Measurements from ENCODE around the gene GPR161. TPM values are rescaled to one million over a fixed set of nuclear protein-coding genes. Genes with fewer than 3 reads are reported as not detected.

The GPR161 gene
- polyA plus RNA-seq, 1 donor (not counting 4 experiments of a cell fraction or from before 2014, with no cell fraction given) = 7.8 TPM

DNA sequence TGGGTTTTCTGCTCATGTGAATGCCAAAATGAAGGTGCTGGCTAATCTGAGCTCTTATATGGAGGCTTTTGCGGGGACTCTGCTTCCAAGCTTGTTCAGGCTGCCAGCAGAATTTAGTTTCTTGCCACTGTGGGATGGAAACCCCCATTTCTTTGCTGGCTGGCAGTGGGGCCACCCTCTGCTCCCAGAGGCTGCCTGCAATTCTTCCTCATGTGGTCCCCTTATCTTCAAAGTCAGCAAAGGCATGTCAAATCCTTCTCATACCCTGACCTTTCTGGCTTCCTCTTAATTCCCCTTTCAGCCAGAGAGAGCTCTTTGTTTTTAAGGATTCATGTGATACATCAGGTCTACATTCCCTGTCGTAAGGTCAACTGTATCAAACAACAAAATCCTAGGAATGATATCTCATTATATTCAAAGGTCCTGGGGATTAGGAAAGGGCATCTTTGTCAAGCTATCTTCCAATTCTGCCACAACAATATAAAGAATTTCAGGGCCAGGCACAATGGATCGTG is 5.2 kb upstream of the GPR161 start:
- FAIRE-seq (no peak), DNase-seq (ENCODE audit: low read depth, low spot score) (no peak)
- TF ChIP-seq, protein P1, sequence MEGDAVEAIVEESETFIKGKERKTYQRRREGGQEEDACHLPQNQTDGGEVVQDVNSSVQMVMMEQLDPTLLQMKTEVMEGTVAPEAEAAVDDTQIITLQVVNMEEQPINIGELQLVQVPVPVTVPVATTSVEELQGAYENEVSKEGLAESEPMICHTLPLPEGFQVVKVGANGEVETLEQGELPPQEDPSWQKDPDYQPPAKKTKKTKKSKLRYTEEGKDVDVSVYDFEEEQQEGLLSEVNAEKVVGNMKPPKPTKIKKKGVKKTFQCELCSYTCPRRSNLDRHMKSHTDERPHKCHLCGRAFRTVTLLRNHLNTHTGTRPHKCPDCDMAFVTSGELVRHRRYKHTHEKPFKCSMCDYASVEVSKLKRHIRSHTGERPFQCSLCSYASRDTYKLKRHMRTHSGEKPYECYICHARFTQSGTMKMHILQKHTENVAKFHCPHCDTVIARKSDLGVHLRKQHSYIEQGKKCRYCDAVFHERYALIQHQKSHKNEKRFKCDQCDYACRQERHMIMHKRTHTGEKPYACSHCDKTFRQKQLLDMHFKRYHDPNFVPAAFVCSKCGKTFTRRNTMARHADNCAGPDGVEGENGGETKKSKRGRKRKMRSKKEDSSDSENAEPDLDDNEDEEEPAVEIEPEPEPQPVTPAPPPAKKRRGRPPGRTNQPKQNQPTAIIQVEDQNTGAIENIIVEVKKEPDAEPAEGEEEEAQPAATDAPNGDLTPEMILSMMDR (optimal IDR thresholded peaks at IDR 0.05 in 1 of 3, IDR thresholded peaks at IDR 0.05 in 1 of 3, conservative IDR thresholded peaks at IDR 0.05 in 1 of 3; ENCODE audit: extremely low read depth in 1 of 3, insufficient read depth in 2 of 3, low read length in 3 of 3) = no peak
- TF ChIP-seq EZH2 (IDR thresholded peaks at IDR 0.05; ENCODE audit: low read length) = no peak
- H3K36me3 ChIP-seq (ENCODE audit: control insufficient read depth in 2 of 2, extremely low read depth in 1 of 2, insufficient read depth in 2 of 2, low read length in 2 of 2) = no peaks in the 10 kb centered on the region
- H3K4me3 ChIP-seq (ENCODE audit: control insufficient read depth in 2 of 3, extremely low read depth in 1 of 3, insufficient read depth in 2 of 3, low read depth in 1 of 3, low read length in 3 of 3) = no peak overlapping the region
- no peaks in the 10 kb centered on the region for H3K79me2 ChIP-seq (ENCODE audit: control insufficient read depth, insufficient read depth, low read length)
- H3K4me2 ChIP-seq (ENCODE audit: control insufficient read depth, extremely low read depth, insufficient read depth, low read depth, low read length) = no peak overlapping the region
- no peak overlapping the region for H3K27ac ChIP-seq (ENCODE audit: control insufficient read depth, insufficient read depth, low read length)
- H3K9me3 ChIP-seq (ENCODE audit: control insufficient read depth, low read depth, low read length) = no peaks in the 10 kb centered on the region
- dilution Hi-C loops (cut with MboI; ENCODE audit: extremely low pct_ligation_motif_present, low sequenced_read_pairs) = no loop called here
- no peaks in the 10 kb centered on the region for H3K9me1 ChIP-seq (ENCODE audit: control insufficient read depth, extremely low read depth, insufficient read depth, low read length)
- H4K20me1 ChIP-seq (ENCODE audit: control insufficient read depth, extremely low read depth, insufficient read depth, low read length) = no peaks in the 10 kb centered on the region
- H3K4me1 ChIP-seq (ENCODE audit: control insufficient read depth, extremely low read depth, insufficient read depth, low read length) = peaks cover 7% of the 10 kb centered on the region
- no peak overlapping the region for H2AFZ ChIP-seq (ENCODE audit: control insufficient read depth, low read length)
- H3K9ac ChIP-seq (ENCODE audit: control insufficient read depth, extremely low read depth, insufficient read depth, low read length) = no peak overlapping the region
- no peaks in the 10 kb centered on the region for H3K27me3 ChIP-seq (ENCODE audit: control insufficient read depth, extremely low read depth, insufficient read depth, low read length)

DNA sequence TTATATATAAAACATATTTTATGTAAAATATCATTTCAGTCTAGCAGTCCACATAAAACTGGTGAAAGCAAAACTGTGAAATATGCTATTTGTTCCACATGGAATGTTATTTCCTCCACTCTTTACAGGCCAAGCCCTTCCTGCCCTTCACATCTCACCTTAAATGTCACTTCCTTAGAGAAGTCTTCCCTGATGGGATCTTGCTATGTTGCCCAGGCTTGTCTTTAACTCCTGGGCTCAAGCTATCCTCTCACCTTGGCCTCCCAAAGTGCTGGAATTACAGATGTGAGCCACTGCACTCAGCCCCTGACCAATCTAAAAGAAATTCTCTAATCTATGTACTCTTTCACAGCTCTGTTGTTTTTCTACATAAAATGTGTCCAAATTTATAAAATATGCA is 2.3 kb upstream of the GPR161 start:
- no peaks in the 10 kb centered on the region for H3K27me3 ChIP-seq (ENCODE audit: control insufficient read depth, extremely low read depth, insufficient read depth, low read length)
- H3K4me3 ChIP-seq (ENCODE audit: control insufficient read depth in 2 of 3, extremely low read depth in 1 of 3, insufficient read depth in 2 of 3, low read depth in 1 of 3, low read length in 3 of 3) = no peak overlapping the region
- H3K9ac ChIP-seq (ENCODE audit: control insufficient read depth, extremely low read depth, insufficient read depth, low read length) = no peak overlapping the region
- H3K4me2 ChIP-seq (ENCODE audit: control insufficient read depth, extremely low read depth, insufficient read depth, low read depth, low read length) = no peak overlapping the region
- no peak for FAIRE-seq
- H3K9me3 ChIP-seq (ENCODE audit: control insufficient read depth, low read depth, low read length) = no peaks in the 10 kb centered on the region
- H3K36me3 ChIP-seq (ENCODE audit: control insufficient read depth in 2 of 2, extremely low read depth in 1 of 2, insufficient read depth in 2 of 2, low read length in 2 of 2) = no peaks in the 10 kb centered on the region
- no peak for TF ChIP-seq EZH2 (IDR thresholded peaks at IDR 0.05; ENCODE audit: low read length)
- TF ChIP-seq, protein P1 (optimal IDR thresholded peaks at IDR 0.05 in 1 of 3, IDR thresholded peaks at IDR 0.05 in 1 of 3, conservative IDR thresholded peaks at IDR 0.05 in 1 of 3; ENCODE audit: extremely low read depth in 1 of 3, insufficient read depth in 2 of 3, low read length in 3 of 3) = no peak
- H3K79me2 ChIP-seq (ENCODE audit: control insufficient read depth, insufficient read depth, low read length) = no peaks in the 10 kb centered on the region
- dilution Hi-C loops (cut with MboI; ENCODE audit: extremely low pct_ligation_motif_present, low sequenced_read_pairs) = no loop called here
- no peak overlapping the region for H2AFZ ChIP-seq (ENCODE audit: control insufficient read depth, low read length)
- peaks cover 15% of the 10 kb centered on the region for H3K4me1 ChIP-seq (ENCODE audit: control insufficient read depth, extremely low read depth, insufficient read depth, low read length)
- no peak for DNase-seq (ENCODE audit: low read depth, low spot score)
- no peaks in the 10 kb centered on the region for H3K9me1 ChIP-seq (ENCODE audit: control insufficient read depth, extremely low read depth, insufficient read depth, low read length)
- no peaks in the 10 kb centered on the region for H4K20me1 ChIP-seq (ENCODE audit: control insufficient read depth, extremely low read depth, insufficient read depth, low read length)
- no peak overlapping the region for H3K27ac ChIP-seq (ENCODE audit: control insufficient read depth, insufficient read depth, low read length)
